WTC11 (cell line): Measurements from ENCODE around the gene SLC9A4. TPM values are rescaled to one million over a fixed set of nuclear protein-coding genes. Genes with fewer than 3 reads are reported as not detected.

Experiments used
- ATAC-seq: fragments of 200-7000 bp; cut with Tn5 transposase; 2 replicates; pipeline ENCODE4 v1.10.0; 2021; ENCODE audit warnings: mild to moderate bottlenecking, moderate library complexity
- CTCF ChIA-PET: fragments of 300-600 bp; sonication (Branson Sonifier 250); formaldehyde crosslinking; loops from one replicate; lab custom pipeline; 2021; ENCODE audit warnings: antibody characterized with exemption; lab: Charles Lee
- POLR2A ChIA-PET: fragments of 350-600 bp; sonication (Branson Sonifier 250); formaldehyde crosslinking; loops from one replicate; lab custom pipeline; 2021; ENCODE audit warnings: antibody characterized with exemption; lab: Charles Lee
- DNase-seq: peaks from one replicate; pipeline ENCODE4 v3.0.0; 2021; ENCODE audit warnings: low spot score
- H3K27ac Mint-ChIP-seq: 2 replicates; pipeline ENCODE4 v1.8.0; 2021; ENCODE audit warnings: mixed read lengths
- H3K27me3 Mint-ChIP-seq: 2 replicates; pipeline ENCODE4 v1.8.0; 2021; ENCODE audit warnings: low read depth, mild to moderate bottlenecking, moderate library complexity, mixed read lengths
- H3K36me3 Mint-ChIP-seq: 2 replicates; pipeline ENCODE4 v1.8.0; 2021; ENCODE audit warnings: mixed read lengths
- H3K4me1 Mint-ChIP-seq: 2 replicates; pipeline ENCODE4 v1.8.0; 2022; ENCODE audit warnings: mixed read lengths
- H3K4me3 Mint-ChIP-seq: 2 replicates; pipeline ENCODE4 v1.8.0; 2021; ENCODE audit warnings: mild to moderate bottlenecking, moderate library complexity, mixed read lengths
- H3K9me3 Mint-ChIP-seq: 2 replicates; pipeline ENCODE4 v1.8.0; 2021; ENCODE audit warnings: mixed read lengths
- ATF6 ChIP-seq: sonication (generic); formaldehyde crosslinking; IDR thresholded peaks from 2 replicates; pipeline ENCODE4 v1.8.1; 2023; ENCODE audit warnings: mild to moderate bottlenecking, missing genetic modification reagents
- CDX4 ChIP-seq: fragments of 250-450 bp; sonication (Bioruptor Pico); IDR thresholded peaks from 2 replicates; pipeline ENCODE4 v1.9.0; 2021; ENCODE audit warnings: moderate library complexity, mild to moderate bottlenecking, inconsistent platforms, borderline replicate concordance
- E2F1 ChIP-seq: sonication (generic); formaldehyde crosslinking; IDR thresholded peaks from 2 replicates; pipeline ENCODE4 v1.8.0; 2022; ENCODE audit warnings: mild to moderate bottlenecking, missing genetic modification reagents
- EMX1 ChIP-seq: fragments of 250-450 bp; sonication (Bioruptor Pico); IDR thresholded peaks from 2 replicates; pipeline ENCODE4 v1.8.0; 2021; ENCODE audit warnings: mild to moderate bottlenecking
- GRHL2 ChIP-seq: fragments of 250-450 bp; sonication (Bioruptor Pico); IDR thresholded peaks from 2 replicates; pipeline ENCODE4 v1.8.0; 2022; ENCODE audit warnings: mild to moderate bottlenecking, moderate library complexity; ENCODE audit not compliant: insufficient replicate concordance, severe bottlenecking
- HMGXB4 ChIP-seq: sonication (generic); formaldehyde crosslinking; IDR thresholded peaks from 2 replicates; pipeline ENCODE4 v1.8.1; 2023; ENCODE audit warnings: mild to moderate bottlenecking, moderate library complexity, missing genetic modification reagents
- JAZF1 ChIP-seq: fragments of 250-450 bp; sonication (Bioruptor Pico); IDR thresholded peaks from 2 replicates; pipeline ENCODE4 v1.9.0; 2021; ENCODE audit warnings: moderate library complexity, mild to moderate bottlenecking, inconsistent platforms
- NFATC4 ChIP-seq: fragments of 250-450 bp; sonication (Bioruptor Pico); IDR thresholded peaks from 2 replicates; pipeline ENCODE4 v1.9.0; 2021; ENCODE audit warnings: mild to moderate bottlenecking
- NFYB ChIP-seq: sonication (generic); formaldehyde crosslinking; conservative IDR thresholded peaks from 2 replicates; pipeline ENCODE4 v1.8.0; 2022; ENCODE audit warnings: low read depth, missing genetic modification reagents
- RORB ChIP-seq: fragments of 250-450 bp; sonication (Bioruptor Pico); IDR thresholded peaks from 2 replicates; pipeline ENCODE4 v1.9.0; 2021; ENCODE audit warnings: mild to moderate bottlenecking
- TEAD1 ChIP-seq: sonication (generic); formaldehyde crosslinking; IDR thresholded peaks from 2 replicates; pipeline ENCODE4 v1.8.0; 2022; ENCODE audit warnings: mild to moderate bottlenecking, missing genetic modification reagents
- TEAD4 ChIP-seq: sonication (generic); formaldehyde crosslinking; IDR thresholded peaks from 2 replicates; pipeline ENCODE4 v1.8.0; 2022; ENCODE audit warnings: mild to moderate bottlenecking, missing genetic modification reagents
- ZMAT4 ChIP-seq: fragments of 250-450 bp; sonication (Bioruptor Pico); IDR thresholded peaks from 2 replicates; pipeline ENCODE4 v1.9.0; 2021; ENCODE audit warnings: mild to moderate bottlenecking
- ZSCAN18 ChIP-seq: fragments of 250-450 bp; sonication (Bioruptor Pico); IDR thresholded peaks from 2 replicates; pipeline ENCODE4 v2.1.2; 2022; ENCODE audit warnings: mild to moderate bottlenecking, moderate library complexity
- total RNA-seq: library from RNA; stranded (reverse); gene quantifications from 3 replicates; pipeline ENCODE4 v1.2.3, GENCODE V29; 2021
- TF ChIP-seq, protein P1 (sequence below): sonication (generic); formaldehyde crosslinking; IDR thresholded peaks from 2 replicates; pipeline ENCODE4 v1.8.1; 2023; ENCODE audit warnings: mild to moderate bottlenecking, missing genetic modification reagents, moderate library complexity

Gene SLC9A4
- total RNA-seq, 1 experiment from 2014 or later = 0.11 TPM

GRCh38 chr2:102425441-102426132 is 47.4 kb upstream of the SLC9A4 start (continued):
- no peak for TF ChIP-seq NFATC4 (CRISPR knock-in tag)
- no peak for TF ChIP-seq TEAD4 (CRISPR knock-in tag)
- TF ChIP-seq, all 79 proteins: peak for 0

- no peaks in the 10 kb centered on the region for H3K36me3 Mint-ChIP-seq
- no peaks in the 10 kb centered on the region for H3K9me3 Mint-ChIP-seq
- POLR2A ChIA-PET = no interaction called here
- TF ChIP-seq NFYB = no peak
- TF ChIP-seq HMGXB4 = no peak
- TF ChIP-seq E2F1 (CRISPR knock-in tag) = no peak
- no peak for ATAC-seq
- no peaks in the 10 kb centered on the region for H3K4me1 Mint-ChIP-seq
- H3K4me3 Mint-ChIP-seq = no peak overlapping the region
- H3K27me3 Mint-ChIP-seq = no peaks in the 10 kb centered on the region; the same call in 1 of the 2 replicates
- no peak overlapping the region for H3K27ac Mint-ChIP-seq
- DNase-seq = no peak
- CTCF ChIA-PET = no interaction called here
These were observed 45.8 kb upstream of the SLC9A4 start for GRCh38 chr2:102427249-102427648.

DNA sequence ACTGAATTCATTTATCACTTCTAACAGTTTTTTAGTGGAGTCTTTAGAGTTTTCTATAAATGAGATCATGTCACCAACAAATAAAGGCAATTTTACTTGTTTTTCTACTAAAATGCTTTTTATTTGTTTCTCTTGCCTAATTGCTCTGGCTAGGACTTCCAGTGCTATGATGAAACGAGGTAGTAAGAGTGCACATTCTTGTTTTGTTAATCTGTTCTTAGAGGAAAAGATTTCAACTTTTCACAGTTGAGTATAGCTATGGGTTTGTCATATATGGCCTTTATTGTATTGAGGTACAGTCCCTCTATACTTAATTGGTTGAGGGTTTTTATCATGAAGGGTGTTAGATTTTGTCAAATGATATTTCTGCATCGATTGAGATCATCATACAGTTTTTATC is 44.5 kb upstream of the SLC9A4 start:
- no peak overlapping the region for H3K27ac Mint-ChIP-seq
- ChIA-PET CTCF (no interaction called here), POLR2A (no interaction called here)
- no peaks in the 10 kb centered on the region for H3K36me3 Mint-ChIP-seq
- H3K4me1 Mint-ChIP-seq = no peaks in the 10 kb centered on the region
- DNase-seq = no peak
- H3K9me3 Mint-ChIP-seq = no peaks in the 10 kb centered on the region
- H3K4me3 Mint-ChIP-seq = no peak overlapping the region
- TF ChIP-seq ATF6 = no peak
- TF ChIP-seq JAZF1 (CRISPR knock-in tag) = no peak
- TF ChIP-seq ZMAT4 (CRISPR knock-in tag) = no peak
- TF ChIP-seq, all 79 proteins: peak for 0
- H3K27me3 Mint-ChIP-seq = no peaks in the 10 kb centered on the region; the same call in 1 of the 2 replicates
- ATAC-seq = no peak

DNA sequence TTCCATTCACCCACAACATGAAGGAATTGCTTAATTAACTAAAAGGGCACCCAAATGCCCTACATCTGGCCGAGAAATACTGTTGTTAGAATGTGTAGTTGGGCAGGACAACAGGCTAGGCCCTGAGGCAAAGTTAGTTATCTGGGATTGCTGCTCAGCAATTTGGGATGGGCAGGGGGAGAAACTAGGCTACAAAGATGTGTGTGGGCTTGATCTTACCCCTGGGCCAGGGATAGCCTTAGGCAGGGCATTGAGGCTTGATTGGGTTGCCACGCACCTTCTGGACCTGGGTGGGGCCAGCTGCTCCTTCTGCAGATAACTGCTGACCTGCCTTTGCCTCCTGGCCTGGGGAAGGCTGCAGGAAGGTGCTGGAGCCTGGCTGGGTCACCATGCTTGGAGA is 40.6 kb upstream of the SLC9A4 start:
- H3K4me3 Mint-ChIP-seq = no peak overlapping the region

More for the DNA sequence above, 40.6 kb upstream of the SLC9A4 start:
- ATAC-seq (no peak), DNase-seq (no peak)
- Mint-ChIP-seq H3K36me3 (no peaks in the 10 kb centered on the region), H3K27me3 (no peaks in the 10 kb centered on the region; the same call in 1 of the 2 replicates), H3K27ac (no peak overlapping the region), H3K9me3 (no peaks in the 10 kb centered on the region), H3K4me1 (no peaks in the 10 kb centered on the region)
- CTCF ChIA-PET = no interaction called here
- POLR2A ChIA-PET = no interaction called here
- TF ChIP-seq GRHL2 (CRISPR knock-in tag) (no peak), TEAD1 (CRISPR knock-in tag) (no peak), EMX1 (no peak), RORB (CRISPR knock-in tag) (no peak), CDX4 (CRISPR knock-in tag) (no peak), ZSCAN18 (CRISPR knock-in tag) (no peak)
- TF ChIP-seq, protein P1, sequence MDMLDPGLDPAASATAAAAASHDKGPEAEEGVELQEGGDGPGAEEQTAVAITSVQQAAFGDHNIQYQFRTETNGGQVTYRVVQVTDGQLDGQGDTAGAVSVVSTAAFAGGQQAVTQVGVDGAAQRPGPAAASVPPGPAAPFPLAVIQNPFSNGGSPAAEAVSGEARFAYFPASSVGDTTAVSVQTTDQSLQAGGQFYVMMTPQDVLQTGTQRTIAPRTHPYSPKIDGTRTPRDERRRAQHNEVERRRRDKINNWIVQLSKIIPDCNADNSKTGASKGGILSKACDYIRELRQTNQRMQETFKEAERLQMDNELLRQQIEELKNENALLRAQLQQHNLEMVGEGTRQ (CRISPR knock-in tag) = no peak
